ENCODE data around the gene ACO1.
A peak's percentile ranks its signal among the peaks of the same experiment; 100 is the strongest.

The ACO1 gene

GRCh38 chr9:32419921-32420320, 35.5 kb downstream of the ACO1 start:
- DNase-seq (ENCODE audit: low spot score), result no peak

DNA sequence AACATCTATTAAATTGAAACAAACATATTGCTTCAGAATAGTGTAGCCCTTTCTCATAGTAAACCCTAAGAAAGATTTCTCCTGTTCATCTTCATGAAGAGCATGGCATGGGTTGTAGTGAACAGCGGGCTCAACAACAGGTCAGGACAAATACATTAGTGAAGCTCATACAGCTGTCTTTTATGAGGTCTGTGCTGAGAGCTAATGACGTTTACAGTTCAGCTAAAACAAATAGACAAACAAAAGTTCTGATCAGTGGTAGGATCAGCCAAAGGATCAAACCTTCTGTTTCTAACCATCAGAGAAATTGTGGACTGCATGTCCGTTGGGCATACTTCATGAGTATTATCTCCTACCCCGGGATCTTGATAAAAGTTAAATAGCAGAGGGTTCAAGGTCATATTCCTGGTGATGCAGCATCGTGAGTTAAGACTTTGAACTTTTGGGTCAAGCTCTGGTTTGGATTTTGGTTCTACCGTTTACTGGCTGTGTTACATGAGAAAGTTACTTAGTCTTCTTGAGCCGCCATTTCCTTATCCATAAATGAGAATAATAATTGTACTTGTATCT, 37.9 kb downstream of the ACO1 start:
- DNase-seq (ENCODE audit: low spot score), result no peak

- no peak for DNase-seq (ENCODE audit: low spot score)
Observed at GRCh38 chr9:32423371-32423770, 38.9 kb downstream of the ACO1 start.

DNA sequence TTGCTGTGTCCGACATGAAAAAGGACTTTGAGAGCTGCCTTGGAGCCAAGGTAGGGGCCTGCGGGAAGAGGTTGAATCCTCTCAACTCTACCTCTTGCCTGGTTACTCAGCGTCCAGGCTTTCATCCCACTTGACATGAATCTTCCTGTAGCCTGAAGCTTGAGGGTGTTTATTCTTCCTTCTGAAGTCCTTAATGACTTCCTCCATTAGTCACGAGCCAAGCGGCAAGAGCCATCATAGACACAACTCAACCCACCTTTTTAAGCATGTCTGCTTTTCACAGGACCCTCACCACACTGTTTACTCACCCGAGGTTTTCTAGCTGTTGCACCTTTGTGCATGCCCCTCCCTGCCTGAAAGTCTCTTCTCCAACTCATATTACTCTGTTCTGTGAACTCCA, 40.2 kb downstream of the ACO1 start:
- DNase-seq (ENCODE audit: low spot score), result no peak

DNA sequence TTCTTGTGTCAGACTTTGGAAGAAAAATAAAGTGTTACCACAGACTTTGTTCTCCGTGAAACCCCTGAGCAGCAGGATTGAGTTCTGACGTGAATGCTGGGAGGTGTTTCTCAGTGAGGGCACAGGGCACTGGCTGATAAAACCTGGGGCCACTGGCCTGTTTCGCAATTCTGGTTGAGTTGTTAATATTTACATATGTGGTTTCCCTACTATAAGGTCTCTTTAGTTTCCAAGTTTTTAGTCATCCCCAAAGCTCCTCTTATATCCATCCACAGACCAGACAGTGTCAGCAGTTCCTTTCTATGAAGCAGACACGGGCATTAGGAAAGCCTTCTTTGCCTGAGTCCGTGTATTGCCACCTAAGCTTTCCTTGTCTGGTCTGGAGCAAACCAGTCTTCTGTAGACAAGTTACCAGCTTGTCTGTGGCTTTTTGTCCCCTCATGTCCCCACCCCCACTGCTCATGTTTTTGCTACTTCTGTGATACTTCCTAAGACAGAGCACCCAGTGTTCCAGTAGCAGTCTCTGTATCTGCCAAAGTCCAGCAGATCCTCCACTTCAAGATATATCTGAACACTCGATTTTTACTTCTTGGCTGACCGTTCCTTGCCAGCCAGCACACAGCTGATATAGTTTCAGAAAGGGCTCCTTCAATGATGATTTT, 42.0 kb downstream of the ACO1 start:
- peak; percentile 13 for DNase-seq (ENCODE audit: low spot score)

- DNase-seq (ENCODE audit: low spot score), result no peak
Observed at GRCh38 chr9:32427111-32427873, 42.8 kb downstream of the ACO1 start.

DNA sequence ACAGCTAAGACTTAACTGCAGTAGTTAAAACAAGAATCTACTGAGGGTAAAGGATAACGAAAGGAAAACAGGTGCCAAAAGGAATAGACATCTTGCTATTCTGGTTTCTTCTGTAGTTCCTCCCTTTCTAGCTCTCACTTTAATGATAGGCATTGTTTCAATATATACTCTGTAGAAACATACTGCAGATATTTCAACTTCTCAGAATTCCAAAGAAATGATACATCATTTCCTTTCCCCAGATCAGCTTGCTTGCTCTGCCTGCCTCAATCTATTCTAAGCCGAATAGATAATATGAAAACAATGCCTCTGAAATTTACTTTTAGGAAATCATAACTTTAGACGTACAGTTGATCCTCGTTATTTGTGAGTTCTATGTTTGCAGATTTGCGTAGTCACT, 46.3 kb downstream of the ACO1 start:
- no peak for DNase-seq (ENCODE audit: low spot score)

GRCh38 chr9:32431196-32431595, 46.8 kb downstream of the ACO1 start:
- no peak for DNase-seq (ENCODE audit: low spot score)

- no peak for DNase-seq (ENCODE audit: low spot score)
Observed at GRCh38 chr9:32431940-32432555, 47.6 kb downstream of the ACO1 start.

DNA sequence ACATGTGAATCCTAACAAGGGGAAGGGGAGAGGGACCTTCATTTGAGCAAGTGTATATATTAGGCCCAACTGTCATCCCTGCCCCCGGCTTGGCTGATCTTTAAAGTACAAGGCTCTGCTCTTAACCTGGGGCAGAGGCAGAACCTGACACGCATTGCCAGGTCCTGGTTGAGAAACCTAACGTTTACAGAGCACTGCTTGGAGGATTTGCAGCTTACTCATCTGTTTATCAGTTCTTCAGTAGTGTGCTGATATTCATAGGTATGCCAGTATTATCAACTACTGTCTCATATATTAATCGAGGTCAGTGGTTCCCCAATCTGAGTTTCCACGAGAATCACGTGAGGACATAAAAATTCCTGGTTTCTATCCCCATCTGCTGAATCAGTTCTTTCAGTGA, 50.4 kb downstream of the ACO1 start:
- no peak for DNase-seq (ENCODE audit: low spot score)

GRCh38 chr9:32441678-32442077, 57.2 kb downstream of the ACO1 start:
- no peak for DNase-seq (ENCODE audit: low spot score)

DNA sequence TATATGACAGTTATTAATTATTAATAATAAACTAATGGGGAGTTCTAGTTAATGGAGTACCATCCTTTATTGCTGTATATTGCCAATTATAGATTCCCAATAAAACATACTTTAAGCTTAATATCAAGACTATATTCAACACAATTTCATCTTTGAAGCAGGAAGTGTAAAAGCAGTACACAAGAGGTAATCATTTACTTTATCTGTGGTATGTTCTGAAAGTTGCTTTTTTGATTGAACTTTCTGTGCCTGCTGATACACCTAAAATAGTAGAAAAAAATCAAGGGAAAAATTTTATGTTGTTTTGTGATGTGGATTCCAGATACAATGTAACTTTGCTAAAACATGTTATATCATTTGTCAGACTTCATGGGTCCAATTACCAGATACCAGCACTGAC, 58.0 kb downstream of the ACO1 start:
- no peak for DNase-seq (ENCODE audit: low spot score)

DNA sequence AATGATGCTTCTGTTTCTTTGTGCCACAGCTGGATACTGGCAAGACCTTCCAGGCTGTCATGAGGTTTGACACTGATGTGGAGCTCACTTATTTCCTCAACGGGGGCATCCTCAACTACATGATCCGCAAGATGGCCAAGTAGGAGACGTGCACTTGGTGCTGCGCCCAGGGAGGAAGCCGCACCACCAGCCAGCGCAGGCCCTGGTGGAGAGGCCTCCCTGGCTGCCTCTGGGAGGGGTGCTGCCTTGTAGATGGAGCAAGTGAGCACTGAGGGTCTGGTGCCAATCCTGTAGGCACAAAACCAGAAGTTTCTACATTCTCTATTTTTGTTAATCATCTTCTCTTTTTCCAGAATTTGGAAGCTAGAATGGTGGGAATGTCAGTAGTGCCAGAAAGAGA, 65.5 kb downstream of the ACO1 start:
- no peak for DNase-seq (ENCODE audit: low spot score)

DNA sequence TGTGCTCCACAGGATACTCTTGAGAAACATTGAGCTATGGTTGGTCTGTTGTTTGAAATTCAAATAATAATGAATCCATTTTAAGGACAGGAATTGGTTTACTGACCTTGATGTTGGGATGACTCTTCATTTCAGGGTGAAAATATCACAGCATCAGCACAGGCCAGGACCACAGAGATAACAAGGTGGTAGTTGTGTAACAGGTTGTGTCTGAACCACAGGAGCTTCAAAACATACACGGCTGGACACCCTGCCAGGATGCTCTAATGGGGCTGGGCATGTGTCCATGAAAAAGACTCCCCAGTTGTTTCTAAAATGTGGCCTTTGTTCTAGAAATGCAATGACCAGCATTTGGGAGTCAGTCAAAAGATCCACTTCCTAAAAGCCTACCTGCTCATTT, 69.8 kb downstream of the ACO1 start:
- DNase-seq (ENCODE audit: low spot score), result no peak

GRCh38 chr9:32455738-32456137, 71.3 kb downstream of the ACO1 start:
- no peak for DNase-seq (ENCODE audit: low spot score)

GRCh38 chr9:32456564-32456963, 72.1 kb downstream of the ACO1 start:
- DNase-seq (ENCODE audit: low spot score), result peak; percentile 6

DNA sequence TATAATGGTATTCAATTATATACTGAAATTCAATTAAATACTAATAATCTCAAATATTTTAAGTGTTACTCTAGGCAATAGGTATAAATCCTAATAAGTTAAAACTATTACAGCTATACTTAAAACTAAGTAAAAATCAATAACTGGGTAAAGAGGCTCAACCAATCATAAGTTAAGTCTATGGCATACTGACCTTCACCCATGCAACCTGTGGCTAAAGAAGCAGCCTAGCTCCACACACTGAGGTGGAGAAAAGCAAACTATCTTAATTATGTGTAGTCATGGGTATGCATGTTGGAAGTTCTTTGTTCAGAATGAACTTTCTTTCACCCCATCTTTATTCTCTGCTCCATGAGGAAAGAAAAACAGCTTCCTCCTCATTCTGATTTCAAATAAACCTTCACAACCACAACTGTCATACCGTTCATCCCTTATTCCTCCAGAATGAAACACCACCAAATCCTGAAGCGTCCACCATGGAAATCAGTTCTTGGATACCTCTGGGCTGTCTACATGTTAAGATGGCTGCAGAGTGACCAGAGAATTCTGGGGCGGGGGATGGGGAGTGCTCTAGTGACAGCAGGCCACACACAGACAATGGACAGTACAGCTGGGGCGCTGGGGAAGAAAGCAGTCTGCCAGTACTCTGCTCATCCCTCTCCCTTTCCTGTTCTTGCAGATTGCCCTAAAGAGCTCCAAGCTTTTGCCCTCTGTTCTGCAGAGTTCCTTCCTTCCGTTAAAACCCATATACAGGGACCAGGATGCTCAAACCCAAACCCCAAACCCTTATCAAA, 79.3 kb downstream of the ACO1 start:
- DNase-seq (ENCODE audit: low spot score), result no peak

DNA sequence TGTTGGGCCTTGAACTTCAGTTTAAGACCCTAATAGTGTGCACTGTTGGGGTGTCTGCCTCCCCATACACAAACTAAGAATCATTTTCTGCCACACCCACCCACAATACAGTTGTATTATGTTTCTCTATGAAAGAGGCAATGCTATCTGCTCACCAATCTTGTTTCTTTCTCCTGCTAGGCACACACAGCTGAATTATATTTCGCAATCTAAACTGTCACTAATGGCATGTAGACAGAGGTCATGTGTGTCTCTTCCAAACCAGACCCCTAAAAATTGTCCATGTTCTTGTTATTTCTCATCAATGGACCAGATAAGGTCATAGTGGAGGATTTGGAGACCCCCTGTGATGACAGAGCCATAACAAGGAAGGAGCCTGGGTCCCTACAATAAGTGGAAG, 84.3 kb downstream of the ACO1 start:
- DNase-seq (ENCODE audit: low spot score), result no peak

DNA sequence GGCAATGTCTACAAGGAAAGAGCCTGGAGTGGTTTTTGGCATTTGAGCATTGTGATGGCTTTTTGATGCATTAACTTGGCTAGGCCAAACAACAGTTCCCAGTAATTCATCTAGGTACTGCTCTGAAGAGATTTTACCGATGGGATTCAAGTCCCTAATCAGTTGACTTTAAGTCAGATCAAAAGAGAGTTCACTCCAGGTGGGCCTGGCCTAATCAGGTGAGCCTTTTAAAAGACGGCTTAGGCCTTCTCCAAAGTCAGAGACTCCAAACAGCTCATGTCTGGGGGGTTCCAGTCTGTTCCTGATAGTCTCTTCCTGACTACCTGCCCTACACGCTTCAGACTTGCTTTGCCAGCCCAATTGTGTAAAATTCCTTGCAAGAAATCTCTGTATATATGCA, 87.9 kb downstream of the ACO1 start:
- no peak for DNase-seq (ENCODE audit: low spot score)

DNA sequence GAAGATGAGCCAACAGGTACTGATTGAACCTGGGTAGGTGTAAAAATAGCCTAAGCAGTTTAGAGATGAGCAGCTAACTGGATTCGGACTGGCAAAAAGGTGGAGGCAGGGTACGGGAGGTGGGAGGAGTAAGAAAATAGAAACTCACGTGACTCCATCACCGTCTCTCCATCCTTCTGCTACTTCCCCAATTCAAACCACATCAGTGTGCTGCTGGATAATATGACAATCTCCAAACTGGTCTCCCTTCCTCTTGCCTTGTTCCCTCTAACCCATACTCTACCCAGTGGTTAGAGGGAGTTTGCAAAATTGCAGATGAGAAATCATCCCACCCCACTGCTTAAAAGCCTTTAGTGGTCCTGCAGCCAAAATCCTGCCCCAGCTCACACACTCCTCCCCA, 98.9 kb downstream of the ACO1 start:
- DNase-seq (ENCODE audit: low spot score), result no peak

DNA sequence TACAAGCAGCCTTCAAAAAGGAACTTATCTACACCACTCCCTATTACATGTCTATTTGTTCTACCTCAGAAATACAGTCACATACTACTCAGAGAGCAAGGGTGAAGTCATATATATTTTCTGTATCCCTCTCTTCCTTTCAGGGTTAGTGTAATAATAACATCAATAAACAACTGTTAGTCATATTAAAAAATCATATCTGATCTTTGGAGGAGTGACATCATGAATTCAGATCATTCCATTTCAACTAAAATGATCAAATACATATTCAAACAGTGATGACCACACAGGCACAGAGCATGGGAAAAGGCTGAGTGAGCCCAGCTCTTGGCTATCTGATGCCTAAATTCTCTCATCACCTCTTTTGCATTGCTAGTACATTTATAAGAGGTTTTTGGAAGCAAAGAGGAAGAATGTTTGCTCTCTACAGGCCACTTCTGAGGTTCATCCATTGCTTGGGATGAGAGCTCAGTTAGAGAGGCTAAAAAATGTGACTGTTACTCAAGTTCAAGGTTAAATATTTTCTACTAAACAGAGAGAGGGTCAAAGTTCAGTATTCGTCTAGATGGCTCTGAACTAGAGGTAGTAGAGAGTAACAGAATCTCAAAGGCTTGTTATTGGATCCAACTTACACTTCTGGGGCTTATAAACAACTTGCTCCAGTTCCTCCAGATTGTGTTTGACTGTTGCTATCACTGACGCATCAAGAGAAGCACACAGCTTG, 102.6 kb downstream of the ACO1 start:
- DNase-seq (ENCODE audit: low spot score), result no peak

DNA sequence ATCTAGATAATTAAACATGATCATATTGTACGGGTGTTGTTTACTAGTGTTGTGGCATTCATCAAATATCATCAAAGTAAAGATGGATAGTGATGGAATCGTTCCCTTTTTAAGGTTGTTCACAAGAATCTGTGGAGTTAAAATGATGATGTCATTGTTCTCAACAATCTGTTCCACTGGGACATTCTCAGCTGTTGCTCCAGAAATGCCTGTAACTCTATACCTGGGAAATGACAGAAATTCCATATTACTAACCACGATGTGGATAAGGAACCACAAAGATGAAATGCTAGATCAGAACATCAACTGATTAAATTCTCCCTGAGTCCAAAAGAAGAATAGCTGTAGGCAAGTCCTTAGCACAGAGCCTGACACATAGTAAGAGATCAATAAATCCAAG, 103.5 kb downstream of the ACO1 start:
- no peak for DNase-seq (ENCODE audit: low spot score)

Measured in HuH-7.5 (cell line).